ENCODE results near the gene FYN.

The FYN gene

DNA sequence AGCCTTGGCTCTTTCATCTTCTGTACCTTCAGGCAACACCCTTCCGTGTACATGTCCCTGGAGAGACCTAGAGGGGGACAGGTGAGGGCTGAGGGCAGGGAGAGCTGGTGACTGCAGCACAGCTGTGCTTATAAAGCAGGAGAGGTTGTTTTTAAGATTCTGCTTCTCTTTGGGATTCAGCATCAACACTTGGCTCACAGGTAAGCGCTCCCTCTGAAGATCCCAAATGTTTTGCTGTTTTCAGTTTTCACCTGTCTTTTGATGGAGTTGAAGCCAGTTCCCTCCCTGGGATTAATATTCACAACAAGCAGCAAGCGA, 248.2 kb downstream of the FYN start:
- Histone ChIP-seq H3K27ac (ENCODE audit: low read depth, low read length, severe bottlenecking) (no peak overlapping the region), H3K4me3 (ENCODE audit: extremely low read depth, insufficient read depth, low read length, poor library complexity, severe bottlenecking) (no peak overlapping the region), H3K4me1 (ENCODE audit: control insufficient read depth, insufficient read depth, low read length, poor library complexity, severe bottlenecking) (peaks cover 12% of the 10 kb centered on the region), H3K9me3 (ENCODE audit: control insufficient read depth, low read length) (no peaks in the 10 kb centered on the region), H3K36me3 (ENCODE audit: control insufficient read depth, insufficient read depth, low read length) (no peaks in the 10 kb centered on the region)
- WGBS, 2 experiments (ENCODE audit: insufficient coverage in 2 of 2): 94 to 100% methylated on average over 3 of the region's 3 CpGs

GRCh38 chr6:111624401-111625098, 248.7 kb downstream of the FYN start:
- WGBS, 2 experiments (ENCODE audit: insufficient coverage in 2 of 2): 92 to 100% methylated on average over 1 to 3 of the region's 4 CpGs
- H3K36me3 ChIP-seq (ENCODE audit: control insufficient read depth, insufficient read depth, low read length): no peaks in the 10 kb centered on the region
- H3K4me3 ChIP-seq (ENCODE audit: extremely low read depth, insufficient read depth, low read length, poor library complexity, severe bottlenecking): no peak overlapping the region
- no peaks in the 10 kb centered on the region for H3K9me3 ChIP-seq (ENCODE audit: control insufficient read depth, low read length)
- no peak overlapping the region for H3K27ac ChIP-seq (ENCODE audit: low read depth, low read length, severe bottlenecking)
- peaks cover 12% of the 10 kb centered on the region for H3K4me1 ChIP-seq (ENCODE audit: control insufficient read depth, insufficient read depth, low read length, poor library complexity, severe bottlenecking)

- H3K4me1 ChIP-seq (ENCODE audit: control insufficient read depth, insufficient read depth, low read length, poor library complexity, severe bottlenecking): peaks cover 12% of the 10 kb centered on the region
- no peaks in the 10 kb centered on the region for H3K36me3 ChIP-seq (ENCODE audit: control insufficient read depth, insufficient read depth, low read length)
- peak overlapping the region; percentile 23 for H3K27ac ChIP-seq (ENCODE audit: low read depth, low read length, severe bottlenecking)
- WGBS, 2 experiments (ENCODE audit: insufficient coverage in 2 of 2): 84 to 100% methylated on average over 4 to 7 of the region's 9 CpGs
- no peak overlapping the region for H3K4me3 ChIP-seq (ENCODE audit: extremely low read depth, insufficient read depth, low read length, poor library complexity, severe bottlenecking)
- H3K9me3 ChIP-seq (ENCODE audit: control insufficient read depth, low read length): no peaks in the 10 kb centered on the region
These were observed 250.1 kb downstream of the FYN start for GRCh38 chr6:111623046-111623718.

DNA sequence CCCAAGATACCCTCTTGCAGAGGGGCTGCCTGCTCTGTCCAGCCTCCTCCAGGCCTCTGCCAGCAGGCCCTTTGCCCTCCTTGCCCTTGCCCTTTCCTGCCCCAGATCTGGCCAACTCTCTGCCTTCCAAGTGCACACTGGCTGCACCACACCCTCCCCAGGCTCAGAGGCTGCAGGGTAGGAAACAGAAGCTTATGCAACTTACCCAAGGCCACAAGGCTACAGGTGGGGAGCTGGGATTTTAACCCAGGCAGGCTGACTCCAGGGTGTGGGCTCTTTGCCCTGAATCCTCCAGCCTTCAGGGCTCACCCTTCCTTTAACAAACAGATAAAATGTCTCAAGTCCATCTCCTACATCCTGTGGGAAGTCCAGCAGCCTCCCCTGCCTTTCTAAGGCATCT, 253.1 kb downstream of the FYN start:
- Histone ChIP-seq H3K4me1 (ENCODE audit: control insufficient read depth, insufficient read depth, low read length, poor library complexity, severe bottlenecking) (peaks cover 4% of the 10 kb centered on the region), H3K27ac (ENCODE audit: low read depth, low read length, severe bottlenecking) (no peak overlapping the region), H3K4me3 (ENCODE audit: extremely low read depth, insufficient read depth, low read length, poor library complexity, severe bottlenecking) (no peak overlapping the region), H3K36me3 (ENCODE audit: control insufficient read depth, insufficient read depth, low read length) (no peaks in the 10 kb centered on the region), H3K9me3 (ENCODE audit: control insufficient read depth, low read length) (no peaks in the 10 kb centered on the region)

- Histone ChIP-seq H3K4me1 (ENCODE audit: control insufficient read depth, insufficient read depth, low read length, poor library complexity, severe bottlenecking) (peaks cover 4% of the 10 kb centered on the region), H3K4me3 (ENCODE audit: extremely low read depth, insufficient read depth, low read length, poor library complexity, severe bottlenecking) (no peak overlapping the region), H3K36me3 (ENCODE audit: control insufficient read depth, insufficient read depth, low read length) (no peaks in the 10 kb centered on the region), H3K27ac (ENCODE audit: low read depth, low read length, severe bottlenecking) (no peak overlapping the region), H3K9me3 (ENCODE audit: control insufficient read depth, low read length) (no peaks in the 10 kb centered on the region)
- WGBS, 2 experiments (ENCODE audit: insufficient coverage in 2 of 2): no CpG with 5 or more reads among the region's 6 CpGs
These were observed 254.8 kb downstream of the FYN start for GRCh38 chr6:111618407-111618806.

DNA sequence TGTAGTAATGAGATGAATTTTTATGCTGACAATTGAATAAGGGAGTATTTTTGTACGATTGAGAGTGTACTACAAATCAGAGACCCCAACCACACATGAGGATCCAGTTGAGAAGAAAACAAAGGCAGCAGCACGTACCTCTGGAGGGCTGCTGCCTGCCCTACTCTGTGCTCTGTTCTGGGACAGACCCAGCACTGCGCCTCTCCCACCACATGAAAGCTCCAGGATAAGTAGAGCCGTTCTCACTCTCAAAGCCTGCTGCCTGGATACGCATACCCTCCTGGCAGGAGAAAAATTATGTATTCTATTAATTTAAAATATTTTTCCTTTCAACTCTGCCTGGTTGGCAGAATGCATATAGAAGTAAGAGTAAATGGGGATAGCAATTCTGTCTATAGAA, 256.1 kb downstream of the FYN start:
- no peak overlapping the region for H3K4me3 ChIP-seq (ENCODE audit: extremely low read depth, insufficient read depth, low read length, poor library complexity, severe bottlenecking)
- H3K4me1 ChIP-seq (ENCODE audit: control insufficient read depth, insufficient read depth, low read length, poor library complexity, severe bottlenecking): no peaks in the 10 kb centered on the region
- H3K36me3 ChIP-seq (ENCODE audit: control insufficient read depth, insufficient read depth, low read length): no peaks in the 10 kb centered on the region
- no peaks in the 10 kb centered on the region for H3K9me3 ChIP-seq (ENCODE audit: control insufficient read depth, low read length)
- WGBS, 2 experiments (ENCODE audit: insufficient coverage in 2 of 2): 90% methylated on average over 1 of the region's 5 CpGs; no CpG with 5 or more reads in 1 of the 2 experiments
- H3K27ac ChIP-seq (ENCODE audit: low read depth, low read length, severe bottlenecking): no peak overlapping the region

- no peak overlapping the region for H3K27ac ChIP-seq (ENCODE audit: low read depth, low read length, severe bottlenecking)
- no peaks in the 10 kb centered on the region for H3K4me1 ChIP-seq (ENCODE audit: control insufficient read depth, insufficient read depth, low read length, poor library complexity, severe bottlenecking)
- no peak overlapping the region for H3K4me3 ChIP-seq (ENCODE audit: extremely low read depth, insufficient read depth, low read length, poor library complexity, severe bottlenecking)
- WGBS, 2 experiments (ENCODE audit: insufficient coverage in 2 of 2): 95% methylated on average over 7 to 8 of the region's 12 CpGs
- H3K36me3 ChIP-seq (ENCODE audit: control insufficient read depth, insufficient read depth, low read length): no peaks in the 10 kb centered on the region
- H3K9me3 ChIP-seq (ENCODE audit: control insufficient read depth, low read length): no peaks in the 10 kb centered on the region
These were observed 257.2 kb downstream of the FYN start for GRCh38 chr6:111615916-111616612.

DNA sequence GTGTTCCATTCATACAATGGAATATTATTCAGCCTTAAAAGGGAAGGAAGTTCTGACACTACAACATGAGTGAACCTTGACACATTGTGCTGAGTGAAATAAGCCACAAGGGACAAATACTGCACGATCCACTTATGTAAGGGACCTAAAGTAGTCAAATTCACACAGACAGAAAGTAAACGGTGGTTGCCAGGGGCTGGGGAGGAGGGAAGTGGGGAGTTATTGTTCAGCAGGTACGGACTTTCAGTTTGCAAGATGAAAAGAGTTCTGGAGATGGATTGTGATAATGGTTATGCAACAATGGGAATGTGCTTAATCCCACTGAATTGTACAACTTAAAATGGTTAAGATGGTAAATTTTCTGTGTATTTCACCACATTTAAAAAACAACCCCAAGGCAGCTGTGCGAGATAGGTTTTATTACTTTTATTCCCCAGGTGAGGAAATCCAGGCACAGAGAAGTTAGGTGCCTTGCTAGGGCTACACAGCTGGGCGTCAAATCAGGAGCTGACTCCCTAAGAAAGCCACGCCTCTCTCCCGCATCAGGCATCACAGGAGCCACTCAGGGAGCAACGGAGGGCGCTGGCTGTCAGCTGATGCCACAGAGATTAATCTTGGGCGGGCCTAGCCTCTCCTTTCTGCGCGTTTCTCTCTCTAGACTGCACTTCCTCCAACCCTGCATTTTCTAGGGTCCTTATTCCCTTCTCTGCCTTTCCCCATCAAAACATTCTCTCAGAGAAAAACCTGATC, 258.2 kb downstream of the FYN start:
- WGBS, 2 experiments (ENCODE audit: insufficient coverage in 2 of 2): 38 to 51% methylated on average over 11 to 12 of the region's 12 CpGs
- Histone ChIP-seq H3K36me3 (ENCODE audit: control insufficient read depth, insufficient read depth, low read length) (no peaks in the 10 kb centered on the region), H3K4me1 (ENCODE audit: control insufficient read depth, insufficient read depth, low read length, poor library complexity, severe bottlenecking) (no peaks in the 10 kb centered on the region), H3K4me3 (ENCODE audit: extremely low read depth, insufficient read depth, low read length, poor library complexity, severe bottlenecking) (no peak overlapping the region), H3K9me3 (ENCODE audit: control insufficient read depth, low read length) (no peaks in the 10 kb centered on the region), H3K27ac (ENCODE audit: low read depth, low read length, severe bottlenecking) (no peak overlapping the region)

DNA sequence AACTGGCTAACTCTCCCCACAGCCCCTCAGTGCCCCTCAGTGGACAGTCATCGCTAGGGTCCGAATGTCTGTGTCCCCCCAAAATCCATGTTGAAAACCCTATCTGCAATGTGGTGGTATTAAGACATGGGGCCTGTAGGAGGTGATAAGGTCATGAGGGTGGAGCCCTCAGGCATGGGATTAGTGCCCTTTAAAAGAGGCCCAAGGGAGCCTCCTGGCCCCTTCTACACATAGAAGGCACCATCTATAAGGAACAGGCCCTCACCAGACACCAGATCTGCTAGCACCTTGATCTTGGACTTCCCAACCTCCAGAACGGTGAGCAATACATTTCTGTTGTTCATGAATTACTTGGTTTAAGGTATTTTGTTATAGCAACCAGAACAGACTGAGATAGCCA, 260.9 kb downstream of the FYN start:
- Histone ChIP-seq H3K4me1 (ENCODE audit: control insufficient read depth, insufficient read depth, low read length, poor library complexity, severe bottlenecking) (no peaks in the 10 kb centered on the region), H3K36me3 (ENCODE audit: control insufficient read depth, insufficient read depth, low read length) (no peaks in the 10 kb centered on the region), H3K9me3 (ENCODE audit: control insufficient read depth, low read length) (no peaks in the 10 kb centered on the region), H3K27ac (ENCODE audit: low read depth, low read length, severe bottlenecking) (no peak overlapping the region), H3K4me3 (ENCODE audit: extremely low read depth, insufficient read depth, low read length, poor library complexity, severe bottlenecking) (no peak overlapping the region)
- WGBS, 2 experiments (ENCODE audit: insufficient coverage in 2 of 2): no CpG with 5 or more reads among the region's 3 CpGs

- WGBS, 2 experiments (ENCODE audit: insufficient coverage in 2 of 2): 88 to 100% methylated on average over 1 of the region's 2 CpGs
- Histone ChIP-seq H3K9me3 (ENCODE audit: control insufficient read depth, low read length) (no peaks in the 10 kb centered on the region), H3K36me3 (ENCODE audit: control insufficient read depth, insufficient read depth, low read length) (no peaks in the 10 kb centered on the region), H3K4me1 (ENCODE audit: control insufficient read depth, insufficient read depth, low read length, poor library complexity, severe bottlenecking) (no peaks in the 10 kb centered on the region), H3K4me3 (ENCODE audit: extremely low read depth, insufficient read depth, low read length, poor library complexity, severe bottlenecking) (no peak overlapping the region), H3K27ac (ENCODE audit: low read depth, low read length, severe bottlenecking) (no peak overlapping the region)
These were observed 262.6 kb downstream of the FYN start for GRCh38 chr6:111610548-111611172.
